ENCODE measurements around the gene ATP8A2. TPM values are rescaled to one million over a fixed set of nuclear protein-coding genes. Genes with fewer than 3 reads are reported as not detected.
"Not testable (repeated sequence)": the region's sequence is repeated elsewhere in the genome, so short reads cannot be mapped to it uniquely, and the experiment has no call there.

Gene ATP8A2
- total RNA-seq, 1 experiment from 2014 or later = not detected

GRCh38 chr13:25503856-25504255 lies 132.1 kb downstream of the ATP8A2 start:
- Histone ChIP-seq H4K20me1 (ENCODE audit: insufficient read depth) (no peaks in the 10 kb centered on the region), H3F3A (ENCODE audit: insufficient read depth, low read depth) (no peaks in the 10 kb centered on the region), H3K36me3 (ENCODE audit: low read depth) (no peaks in the 10 kb centered on the region), H3K4me3 (no peak overlapping the region), H3K4me2 (no peak overlapping the region), H3K9me3 (ENCODE audit: insufficient read depth, low read depth) (no peaks in the 10 kb centered on the region), H2AFZ (no peak overlapping the region), H3K27ac (no peak overlapping the region), H3K79me2 (ENCODE audit: low read depth) (no peaks in the 10 kb centered on the region), H3K27me3 (ENCODE audit: insufficient read depth, low read depth) (peaks cover 63% of the 10 kb centered on the region), H3K4me1 (replicated peaks; ENCODE audit: insufficient read depth) (no peaks in the 10 kb centered on the region), H3K9me2 (ENCODE audit: insufficient read depth) (no peaks in the 10 kb centered on the region)
- intact Hi-C loops (cut with micrococcal nuclease; ENCODE audit: unreplicated experiment) = no loop called here
- ChIA-PET POLR2A (ENCODE audit: unreplicated experiment) (no interaction called here), CTCF (no interaction called here)
- TF ChIP-seq, protein P1, sequence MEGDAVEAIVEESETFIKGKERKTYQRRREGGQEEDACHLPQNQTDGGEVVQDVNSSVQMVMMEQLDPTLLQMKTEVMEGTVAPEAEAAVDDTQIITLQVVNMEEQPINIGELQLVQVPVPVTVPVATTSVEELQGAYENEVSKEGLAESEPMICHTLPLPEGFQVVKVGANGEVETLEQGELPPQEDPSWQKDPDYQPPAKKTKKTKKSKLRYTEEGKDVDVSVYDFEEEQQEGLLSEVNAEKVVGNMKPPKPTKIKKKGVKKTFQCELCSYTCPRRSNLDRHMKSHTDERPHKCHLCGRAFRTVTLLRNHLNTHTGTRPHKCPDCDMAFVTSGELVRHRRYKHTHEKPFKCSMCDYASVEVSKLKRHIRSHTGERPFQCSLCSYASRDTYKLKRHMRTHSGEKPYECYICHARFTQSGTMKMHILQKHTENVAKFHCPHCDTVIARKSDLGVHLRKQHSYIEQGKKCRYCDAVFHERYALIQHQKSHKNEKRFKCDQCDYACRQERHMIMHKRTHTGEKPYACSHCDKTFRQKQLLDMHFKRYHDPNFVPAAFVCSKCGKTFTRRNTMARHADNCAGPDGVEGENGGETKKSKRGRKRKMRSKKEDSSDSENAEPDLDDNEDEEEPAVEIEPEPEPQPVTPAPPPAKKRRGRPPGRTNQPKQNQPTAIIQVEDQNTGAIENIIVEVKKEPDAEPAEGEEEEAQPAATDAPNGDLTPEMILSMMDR (conservative IDR thresholded peaks at IDR 0.05) = no peak
- TF ChIP-seq EZH2 (IDR thresholded peaks at IDR 0.05; ENCODE audit: low read depth) = no peak
- no peak for DNase-seq
- BruUV-seq (replicated peaks) = no TSS peak

GRCh38 chr13:25507841-25508240 lies 136.1 kb downstream of the ATP8A2 start:
- TF ChIP-seq, protein P1 (conservative IDR thresholded peaks at IDR 0.05) = no peak
- TF ChIP-seq EZH2 (IDR thresholded peaks at IDR 0.05; ENCODE audit: low read depth) = no peak
- H3K27me3 ChIP-seq (ENCODE audit: insufficient read depth, low read depth) = peaks cover 31% of the 10 kb centered on the region
- no peaks in the 10 kb centered on the region for H3K9me3 ChIP-seq (ENCODE audit: insufficient read depth, low read depth)
- no peaks in the 10 kb centered on the region for H4K20me1 ChIP-seq (ENCODE audit: insufficient read depth)
- no TSS peak for BruUV-seq (replicated peaks)
- H3F3A ChIP-seq (ENCODE audit: insufficient read depth, low read depth) = no peaks in the 10 kb centered on the region
- H3K4me3 ChIP-seq = no peak overlapping the region
- H3K36me3 ChIP-seq (ENCODE audit: low read depth) = no peaks in the 10 kb centered on the region
- intact Hi-C loops (cut with micrococcal nuclease; ENCODE audit: unreplicated experiment) = no loop called here
- no peak for DNase-seq
- no peak overlapping the region for H3K4me2 ChIP-seq
- CTCF ChIA-PET = no interaction called here
- POLR2A ChIA-PET (ENCODE audit: unreplicated experiment) = no interaction called here
- no peaks in the 10 kb centered on the region for H3K9me2 ChIP-seq (ENCODE audit: insufficient read depth)
- H2AFZ ChIP-seq = no peak overlapping the region
- H3K27ac ChIP-seq = no peak overlapping the region
- H3K4me1 ChIP-seq (replicated peaks; ENCODE audit: insufficient read depth) = no peaks in the 10 kb centered on the region
- no peaks in the 10 kb centered on the region for H3K79me2 ChIP-seq (ENCODE audit: low read depth)

DNA sequence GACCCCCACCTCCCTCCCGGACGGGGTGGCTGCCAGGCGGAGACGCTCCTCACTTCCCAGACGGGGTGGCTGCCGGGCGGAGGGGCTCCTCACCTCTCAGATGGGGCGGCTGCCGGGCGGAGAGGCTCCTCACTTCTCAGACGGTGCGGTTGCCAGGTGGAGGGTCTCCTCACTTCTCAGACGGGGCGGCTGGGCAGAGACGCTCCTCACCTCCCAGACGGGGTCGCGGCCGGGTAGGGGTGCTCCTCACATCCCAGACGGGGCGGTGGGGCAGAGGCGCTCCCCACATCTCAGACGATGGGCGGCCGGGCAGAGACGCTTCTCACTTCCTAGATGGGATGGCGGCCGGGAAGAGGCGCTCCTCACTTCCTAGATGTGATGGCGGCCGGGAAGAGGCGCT lies 141.3 kb downstream of the ATP8A2 start:
- H3K4me1 ChIP-seq (replicated peaks; ENCODE audit: insufficient read depth); H3K4me3 ChIP-seq; H3K36me3 ChIP-seq (ENCODE audit: low read depth); H3K9me3 ChIP-seq (ENCODE audit: insufficient read depth, low read depth); H3F3A ChIP-seq (ENCODE audit: insufficient read depth, low read depth); POLR2A ChIA-PET (ENCODE audit: unreplicated experiment); H3K27ac ChIP-seq; intact Hi-C loops (cut with micrococcal nuclease; ENCODE audit: unreplicated experiment); H2AFZ ChIP-seq; CTCF ChIA-PET; H3K79me2 ChIP-seq (ENCODE audit: low read depth); H3K4me2 ChIP-seq; DNase-seq; H3K9me2 ChIP-seq (ENCODE audit: insufficient read depth); BruUV-seq (replicated peaks); H4K20me1 ChIP-seq (ENCODE audit: insufficient read depth): not testable (repeated sequence)
- H3K27me3 ChIP-seq (ENCODE audit: insufficient read depth, low read depth) = peaks cover 19% of the 10 kb centered on the region

DNA sequence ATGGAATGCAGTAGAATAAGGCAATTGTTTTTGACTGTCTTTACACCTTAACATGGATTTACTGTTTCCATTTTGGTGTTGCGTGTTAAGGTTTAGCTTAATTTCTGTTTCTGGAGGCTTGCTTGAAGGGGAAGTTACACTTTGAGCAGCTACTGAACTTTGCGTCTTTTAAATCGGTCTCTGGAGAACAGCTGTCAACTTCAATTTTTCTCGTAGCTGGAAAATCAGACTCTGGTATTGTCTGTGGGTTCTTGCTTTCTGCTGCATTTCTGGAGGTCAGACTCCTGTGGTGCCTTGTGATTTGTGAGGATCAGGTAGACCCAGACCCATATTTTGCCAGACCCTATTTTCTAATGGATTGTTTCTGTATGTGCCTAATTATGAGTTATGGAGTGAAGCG lies 146.7 kb downstream of the ATP8A2 start:
- CTCF ChIA-PET = no interaction called here
- DNase-seq = no peak
- POLR2A ChIA-PET (ENCODE audit: unreplicated experiment) = no interaction called here

More for the DNA sequence above, 146.7 kb downstream of the ATP8A2 start:
- H3K79me2 ChIP-seq (ENCODE audit: low read depth) = no peaks in the 10 kb centered on the region
- intact Hi-C loops (cut with micrococcal nuclease; ENCODE audit: unreplicated experiment) = no loop called here
- H4K20me1 ChIP-seq (ENCODE audit: insufficient read depth) = no peaks in the 10 kb centered on the region
- no peak overlapping the region for H2AFZ ChIP-seq
- H3F3A ChIP-seq (ENCODE audit: insufficient read depth, low read depth) = no peaks in the 10 kb centered on the region
- TF ChIP-seq, protein P1 (conservative IDR thresholded peaks at IDR 0.05) = no peak
- no peak for TF ChIP-seq EZH2 (IDR thresholded peaks at IDR 0.05; ENCODE audit: low read depth)
- no peaks in the 10 kb centered on the region for H3K9me2 ChIP-seq (ENCODE audit: insufficient read depth)
- peaks cover 24% of the 10 kb centered on the region for H3K27me3 ChIP-seq (ENCODE audit: insufficient read depth, low read depth)
- H3K36me3 ChIP-seq (ENCODE audit: low read depth) = no peaks in the 10 kb centered on the region
- H3K4me3 ChIP-seq = no peak overlapping the region
- H3K4me1 ChIP-seq (replicated peaks; ENCODE audit: insufficient read depth) = no peaks in the 10 kb centered on the region
- H3K4me2 ChIP-seq = no peak overlapping the region
- BruUV-seq (replicated peaks) = no TSS peak
- H3K27ac ChIP-seq = no peak overlapping the region
- no peaks in the 10 kb centered on the region for H3K9me3 ChIP-seq (ENCODE audit: insufficient read depth, low read depth)
